22Rv1 (cell line): ENCODE data around the gene PLEKHG2.

Experiments used
- CTCF ChIP-seq: fragments of 450-650 bp; IDR thresholded peaks from 2 replicates; pipeline ENCODE4 v1.5.1; 2017; ENCODE audit warnings: mild to moderate bottlenecking
- ZFX ChIP-seq: fragments of 450-650 bp; IDR thresholded peaks from 2 replicates; pipeline ENCODE4 v1.6.1; 2017; ENCODE audit warnings: antibody characterized with exemption, borderline replicate concordance

- TF ChIP-seq CTCF: no peak
- TF ChIP-seq ZFX: no peak
Observed at GRCh38 chr19:39434123-39435076, 21.9 kb downstream of the PLEKHG2 start.
